Effector CD4-positive, alpha-beta T cell (primary cell): ENCODE results near the gene C2CD2L.
"Not testable (repeated sequence)": the region's sequence is repeated elsewhere in the genome, so short reads cannot be mapped to it uniquely, and the experiment has no call there.

Experiments used
- DNase-seq: peaks from one replicate; pipeline ENCODE4 v3.0.0-alpha.2; 2020

C2CD2L gene

GRCh38 chr11:119116235-119116594 is 9.1 kb downstream of the C2CD2L start:
- DNase-seq, result no peak

DNA sequence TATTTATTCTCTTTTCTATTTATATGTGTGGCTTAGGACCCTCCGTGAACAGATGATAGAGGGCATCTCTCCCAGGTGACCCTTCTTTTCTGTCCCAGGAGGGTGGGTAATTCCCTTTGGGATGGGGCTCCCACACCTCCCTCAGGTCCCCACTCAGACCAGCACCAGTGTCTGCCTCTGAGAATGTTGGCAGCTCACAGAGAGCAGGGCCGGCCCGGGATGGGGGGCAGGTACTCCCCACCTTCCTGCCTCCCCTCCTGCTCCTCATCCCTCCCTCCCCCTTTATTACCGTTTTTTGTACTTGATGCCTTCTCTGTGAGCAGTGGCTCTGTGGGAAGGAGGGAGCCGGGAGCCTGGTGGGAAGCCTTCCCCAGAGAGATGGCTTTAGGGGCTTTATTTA is 9.5 kb downstream of the C2CD2L start:
- no peak for DNase-seq

DNA sequence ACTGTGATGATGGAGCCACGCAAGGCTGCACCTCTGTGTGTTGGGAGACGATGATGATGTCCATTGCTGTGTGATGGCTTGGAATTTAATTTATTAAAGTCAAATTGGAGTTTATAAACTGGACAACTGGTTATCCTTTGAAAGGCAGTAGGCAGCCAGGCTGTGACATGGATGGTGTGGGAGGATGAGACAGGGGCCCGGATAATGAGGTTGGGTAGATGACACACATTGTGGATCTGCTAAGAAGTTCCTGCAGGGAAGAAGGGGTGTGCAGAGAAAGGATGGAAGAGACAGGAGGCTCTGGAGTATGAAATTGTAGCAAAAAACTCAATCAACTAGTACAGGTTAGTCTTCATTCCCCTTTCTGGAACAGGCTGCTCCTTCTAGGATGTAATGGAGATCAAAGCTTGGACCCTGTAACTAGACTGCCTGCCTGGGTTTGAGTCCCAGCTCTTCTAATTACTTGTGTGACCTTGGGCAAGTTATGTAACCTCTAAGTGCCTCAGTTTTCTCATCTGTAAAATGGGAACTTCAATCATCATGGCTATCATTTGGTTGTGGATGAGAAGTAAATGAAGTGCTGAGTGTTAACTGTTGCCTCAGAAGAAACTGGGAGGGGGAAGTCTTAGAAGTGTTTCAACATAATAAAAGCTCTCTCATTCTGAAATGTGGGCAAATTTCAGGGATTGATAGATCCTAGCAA is 10.0 kb downstream of the C2CD2L start:
- no peak for DNase-seq

DNA sequence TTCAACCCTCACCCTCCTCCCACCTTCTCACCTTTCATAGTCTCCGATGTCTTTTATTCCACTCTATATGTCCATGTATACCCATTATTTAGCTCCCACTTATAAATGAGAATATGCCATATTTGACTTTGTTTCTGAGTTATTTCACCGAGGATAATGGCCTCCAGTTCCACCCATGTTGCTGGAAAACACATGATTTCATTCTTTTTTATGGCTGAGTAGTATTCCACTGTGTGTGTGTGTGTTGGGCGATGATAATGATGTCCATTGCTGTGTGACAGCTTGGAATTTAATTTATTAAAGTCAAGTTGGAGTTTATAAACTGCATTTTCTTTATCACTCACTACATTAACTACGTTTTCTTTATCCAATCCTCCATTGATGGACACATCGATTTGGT is 11.1 kb downstream of the C2CD2L start:
- DNase-seq, result no peak

GRCh38 chr11:119118946-119119345 is 11.8 kb downstream of the C2CD2L start:
- DNase-seq, result no peak

- DNase-seq, result no peak
These were observed 13.5 kb downstream of the C2CD2L start for GRCh38 chr11:119120639-119121007.

- peak; percentile 99 for DNase-seq
These were observed 14.1 kb downstream of the C2CD2L start, which contains the start of gene HINFP for GRCh38 chr11:119121008-119121810. Gene HINFP, plus strand, starts transcription at chr11:119121580. Its CDS starts 5,365 bp downstream, at chr11:119126945.

DNA sequence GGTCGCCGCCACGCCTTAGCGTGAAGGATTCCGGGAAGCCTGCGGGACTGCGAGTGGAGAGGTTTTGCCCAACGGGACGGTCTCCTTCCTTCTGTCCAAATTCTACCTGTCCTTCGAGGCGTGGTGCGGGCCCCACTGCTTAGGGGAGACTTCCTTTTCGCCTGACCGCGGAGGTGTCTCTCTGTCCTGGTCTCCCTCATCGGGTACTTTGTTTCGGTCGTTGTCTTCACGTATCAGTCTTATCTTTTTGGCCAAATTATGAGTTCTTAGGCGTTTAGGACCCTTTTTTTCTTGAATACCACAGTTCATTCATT is 14.6 kb downstream of the C2CD2L start:
- DNase-seq, result no peak

DNA sequence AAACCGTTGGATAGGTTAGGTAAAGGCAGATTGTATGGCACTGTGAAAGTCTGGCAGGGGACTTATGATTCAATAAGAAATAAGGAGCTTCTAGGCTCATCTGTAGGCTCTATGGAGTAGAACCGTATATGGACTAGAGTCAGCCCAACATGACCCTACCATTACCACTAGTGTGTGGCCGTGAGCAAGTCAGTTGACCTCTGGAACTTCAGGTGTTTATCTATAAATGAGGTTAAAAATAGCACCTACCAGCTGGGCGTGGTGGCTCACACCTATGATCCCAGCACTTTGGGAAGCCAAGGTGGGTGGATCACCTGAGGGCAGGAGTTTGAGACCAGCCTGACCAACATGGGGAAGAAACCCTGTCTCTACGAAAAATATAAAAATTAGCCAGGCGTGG is 18.7 kb downstream of the C2CD2L start:
- DNase-seq, result no peak

- DNase-seq, result no peak
These were observed 19.6 kb downstream of the C2CD2L start for GRCh38 chr11:119126675-119127268.

- no peak for DNase-seq
These were observed 23.5 kb downstream of the C2CD2L start for GRCh38 chr11:119130662-119131061.

DNA sequence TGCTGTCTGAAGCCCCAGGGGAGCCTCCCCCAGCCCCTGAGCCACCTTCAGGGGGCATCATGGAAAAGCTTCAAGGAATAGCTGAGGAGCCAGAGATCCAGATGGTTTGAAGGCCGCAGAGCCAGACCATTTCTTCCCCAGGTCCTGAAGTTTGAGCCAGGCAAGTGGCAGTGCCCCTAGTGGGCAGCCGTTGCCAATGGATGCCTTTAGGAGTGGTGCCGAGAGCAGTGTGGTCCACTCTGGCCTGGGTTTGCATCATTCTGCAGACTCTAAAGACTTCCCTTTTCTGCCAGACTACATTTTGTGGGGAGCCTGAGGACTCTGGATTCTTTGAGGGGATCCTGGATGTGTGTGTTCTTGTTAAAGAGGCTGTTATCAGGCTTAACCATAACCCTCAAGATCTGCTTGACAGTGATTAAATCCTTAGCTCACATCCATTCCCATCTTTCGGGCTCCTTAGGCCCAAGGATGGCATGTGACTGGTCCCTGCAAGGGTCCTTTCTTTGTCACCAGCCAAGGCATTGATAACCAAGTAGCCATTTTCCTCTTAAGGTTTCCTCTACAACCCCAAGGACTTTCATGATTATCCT is 27.3 kb downstream of the C2CD2L start:
- no peak for DNase-seq

DNA sequence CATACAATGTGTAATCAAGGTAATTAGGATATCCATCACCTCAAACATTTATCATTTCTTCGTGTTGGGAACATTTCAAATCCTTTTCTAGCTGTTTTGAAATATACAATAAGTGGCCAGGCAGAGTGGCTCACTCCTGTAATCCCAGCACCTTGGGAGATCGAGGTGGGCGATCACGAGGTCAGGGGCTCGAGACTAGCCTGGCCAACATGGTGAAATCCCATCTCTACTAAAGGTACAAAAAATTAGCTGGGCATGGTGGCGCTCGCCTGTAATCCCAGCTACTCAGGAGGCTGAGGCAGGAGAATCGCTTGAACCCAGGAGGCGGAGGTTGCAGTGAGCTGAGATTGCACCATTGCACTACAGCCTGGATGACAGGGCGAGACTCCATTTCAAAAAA is 32.1 kb downstream of the C2CD2L start:
- DNase-seq, result not testable (repeated sequence)

GRCh38 chr11:119144825-119145486 is 37.8 kb downstream of the C2CD2L start:
- no peak for DNase-seq

- DNase-seq, result no peak
These were observed 38.4 kb downstream of the C2CD2L start for GRCh38 chr11:119145551-119145950.

- no peak for DNase-seq
These were observed 40.6 kb downstream of the C2CD2L start for GRCh38 chr11:119147604-119148333.

DNA sequence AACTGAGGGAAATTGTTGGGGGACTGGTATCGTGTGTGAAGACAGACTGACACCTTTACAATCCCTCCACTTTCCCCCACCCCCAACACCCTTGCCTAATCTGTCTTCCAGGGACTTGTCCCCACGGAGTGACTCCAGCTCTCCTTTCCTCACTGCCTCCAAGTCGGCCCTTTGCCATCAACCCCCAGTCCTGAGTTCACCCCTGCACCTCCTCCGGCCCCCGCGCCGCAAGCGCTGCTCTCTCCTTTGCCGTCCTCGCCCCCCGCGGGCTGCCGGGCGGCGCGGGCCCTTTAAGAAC is 41.5 kb downstream of the C2CD2L start:
- no peak for DNase-seq

- no peak for DNase-seq
These were observed 42.1 kb downstream of the C2CD2L start, which contains the start of gene ABCG4 for GRCh38 chr11:119149018-119149785. Gene ABCG4, plus strand, starts transcription at chr11:119149052. Its CDS starts 914 bp downstream, at chr11:119149966.

- DNase-seq, result no peak
These were observed 42.7 kb downstream of the C2CD2L start for GRCh38 chr11:119149786-119150275.

GRCh38 chr11:119152043-119152442 is 44.9 kb downstream of the C2CD2L start:
- DNase-seq, result no peak

DNA sequence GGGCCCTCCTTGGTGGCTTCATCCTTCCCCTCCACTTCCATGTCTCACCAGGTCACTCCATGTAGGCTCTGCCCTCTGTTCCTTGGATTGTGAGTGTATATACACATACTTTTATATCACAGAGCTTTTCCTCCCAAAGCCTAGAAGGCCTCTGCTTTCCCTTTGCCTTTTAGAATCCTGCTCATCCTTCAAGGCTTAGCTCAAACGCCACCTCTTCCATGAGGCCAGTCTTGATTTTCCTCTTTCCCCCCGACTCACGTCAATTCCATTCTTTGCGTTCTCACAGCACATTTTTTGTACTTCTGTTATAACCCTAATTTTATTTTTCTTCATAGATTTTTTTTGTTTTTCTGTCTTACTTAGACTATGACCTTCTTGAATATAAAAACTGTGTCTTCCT is 45.5 kb downstream of the C2CD2L start:
- DNase-seq, result no peak
